Omental fat pad (tissue), 4 donors: Measurements from ENCODE around the gene LZTR1. TPM values are rescaled to one million over a fixed set of nuclear protein-coding genes. Genes with fewer than 3 reads are reported as not detected.

ENCODE experiments used
- ATAC-seq: fragments of 150-250 bp; one replicate; pipeline ENCODE4 v1.9.1; 2016; ENCODE audit warnings: mild to moderate bottlenecking, moderate library complexity; ENCODE audit not compliant: low FRiP score
- DNase-seq: peaks from one replicate; pipeline ENCODE4 v3.0.0-alpha.2; 2019; ENCODE audit warnings: low spot score
- CTCF ChIP-seq, 3 donors: fragments of 450-650 bp; IDR thresholded peaks; one replicate each; pipeline ENCODE4 v1.5.1; 2016 to 2017; ENCODE audit warnings: antibody characterized with exemption in 3 of 3, mild to moderate bottlenecking in 3 of 3, moderate library complexity in 2 of 3
- total RNA-seq, 4 donors: library from RNA; depleted of rRNA; stranded (reverse); fragments of >200 nt; gene quantifications; one replicate each; pipeline ENCODE4 v1.1.0, GENCODE V29; 2016

The LZTR1 gene
- total RNA-seq, 4 donors from 2014 or later, result 45.8 to 66.5 (median 56.9) TPM

- DNase-seq (no peak), ATAC-seq (no peak)
- no peak for TF ChIP-seq CTCF (IDR thresholded peaks at IDR 0.05)
These were observed 1.6 kb upstream of the LZTR1 start for GRCh38 chr22:20980523-20980922.

DNA sequence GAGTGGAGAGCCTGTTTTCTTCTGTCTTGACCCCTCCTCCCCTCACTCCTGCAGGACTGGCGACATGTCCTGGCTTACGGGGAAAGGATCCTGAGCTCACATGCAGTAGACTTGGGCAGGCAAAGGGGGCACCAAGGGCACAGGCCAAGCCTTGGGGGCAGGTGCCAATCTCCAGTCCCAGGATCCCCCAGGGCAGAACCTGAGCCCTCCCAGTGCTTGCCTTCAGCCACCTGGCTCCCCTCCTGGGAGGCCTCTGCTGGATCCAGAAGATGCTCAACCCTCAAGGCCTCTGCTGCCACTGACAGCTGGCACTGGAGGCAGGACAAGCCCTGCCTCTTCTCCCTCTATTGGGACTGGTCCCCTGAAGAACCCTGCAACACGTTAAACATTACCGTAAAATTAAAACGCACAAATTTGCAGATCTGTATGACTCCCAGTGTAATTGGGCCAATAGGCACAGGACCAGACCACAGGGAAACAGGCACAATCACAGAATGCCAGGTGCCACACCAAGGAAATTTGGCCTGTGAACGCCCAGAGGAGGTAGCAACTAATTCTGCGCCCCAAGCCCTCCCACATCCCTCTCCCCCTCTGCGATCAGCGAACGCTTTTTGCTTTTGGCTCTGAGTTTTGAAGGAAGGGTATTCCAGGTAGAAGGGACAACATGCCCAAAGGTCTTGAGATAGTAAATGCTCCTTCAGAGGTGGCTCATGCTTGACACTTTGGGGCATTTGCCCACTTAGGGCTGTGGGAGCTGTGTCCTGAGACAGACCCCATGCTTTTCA lies 967 bp upstream of the LZTR1 start:
- DNase-seq (no peak), ATAC-seq (no peak)
- TF ChIP-seq CTCF (IDR thresholded peaks at IDR 0.05), result no peak

DNA sequence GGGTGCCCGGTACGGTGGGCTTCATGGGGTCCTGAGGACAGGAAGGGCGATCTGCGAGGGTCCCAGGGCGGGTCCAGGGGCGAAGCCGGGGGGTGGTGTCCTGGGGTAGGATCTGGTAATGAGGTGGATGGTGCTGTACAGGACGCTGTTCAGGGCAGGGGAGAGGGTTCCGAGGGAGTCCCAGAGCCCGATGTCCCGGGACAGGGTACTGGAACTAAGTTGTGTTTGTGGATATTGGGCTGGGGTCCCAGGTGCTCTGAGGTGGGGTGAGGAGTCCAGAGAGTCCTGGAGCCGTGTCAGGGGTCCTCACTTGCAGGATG lies 426 bp downstream of the LZTR1 start:
- ATAC-seq, result peak; percentile 3
- DNase-seq, result no peak

DNA sequence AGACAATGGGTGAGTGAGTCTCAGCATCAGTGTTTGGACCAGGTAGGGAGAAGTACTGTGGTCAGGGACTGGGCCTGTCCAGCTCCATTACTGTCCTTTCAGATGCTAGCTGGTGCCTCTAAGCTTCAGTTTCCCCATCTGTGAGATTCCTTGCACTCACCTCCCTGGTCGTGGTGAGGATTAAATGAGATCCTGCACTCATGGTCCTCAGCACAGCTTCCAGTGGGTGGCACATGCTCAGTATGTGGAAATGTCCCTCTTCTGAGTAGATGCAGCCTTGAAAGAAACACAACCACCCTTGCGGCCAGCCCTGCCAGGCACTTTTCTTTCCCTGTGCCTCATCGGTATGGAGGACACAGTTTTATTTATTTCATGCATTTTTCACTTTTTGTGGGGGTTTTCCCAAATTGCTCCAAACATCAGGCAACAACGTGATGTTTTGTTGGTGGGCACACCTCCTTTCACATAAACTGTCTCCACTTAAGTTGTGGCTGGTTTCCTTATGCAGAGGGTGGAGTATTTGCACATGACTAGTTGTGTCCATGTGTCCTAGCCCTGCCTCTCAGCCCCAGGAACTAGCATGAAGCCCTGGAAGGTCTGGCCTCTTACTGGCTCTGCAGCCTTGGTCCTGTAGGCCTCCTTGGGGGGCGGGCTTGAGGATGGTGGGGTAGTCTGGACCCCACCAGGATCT lies 1.1 kb downstream of the LZTR1 start:
- ATAC-seq (no peak), DNase-seq (no peak)
- TF ChIP-seq CTCF (IDR thresholded peaks at IDR 0.05), result no peak

More for the DNA sequence above, 426 bp downstream of the LZTR1 start:
- TF ChIP-seq CTCF (IDR thresholded peaks at IDR 0.05), result no peak

DNA sequence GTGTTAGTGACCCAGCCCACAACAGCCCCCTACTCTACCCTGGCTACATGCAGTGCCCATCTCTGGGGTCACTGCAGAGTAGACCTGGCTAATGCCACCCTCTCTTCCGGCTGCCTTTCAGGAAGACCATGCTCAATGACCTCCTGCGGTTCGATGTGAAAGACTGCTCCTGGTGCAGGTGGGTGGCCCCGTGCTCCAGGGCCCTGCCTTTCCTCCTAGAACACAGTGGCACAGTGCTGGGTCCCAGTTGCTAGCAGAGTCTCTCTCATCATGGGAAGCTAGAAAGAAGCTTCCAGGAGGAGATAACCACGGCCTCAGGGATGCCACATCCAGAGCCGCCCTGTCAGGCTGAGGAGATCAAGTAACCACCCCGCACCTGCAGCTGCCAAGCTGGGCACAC lies 3.6 kb downstream of the LZTR1 start:
- ATAC-seq, result no peak
- no peak for TF ChIP-seq CTCF (IDR thresholded peaks at IDR 0.05)
- no peak for DNase-seq

DNA sequence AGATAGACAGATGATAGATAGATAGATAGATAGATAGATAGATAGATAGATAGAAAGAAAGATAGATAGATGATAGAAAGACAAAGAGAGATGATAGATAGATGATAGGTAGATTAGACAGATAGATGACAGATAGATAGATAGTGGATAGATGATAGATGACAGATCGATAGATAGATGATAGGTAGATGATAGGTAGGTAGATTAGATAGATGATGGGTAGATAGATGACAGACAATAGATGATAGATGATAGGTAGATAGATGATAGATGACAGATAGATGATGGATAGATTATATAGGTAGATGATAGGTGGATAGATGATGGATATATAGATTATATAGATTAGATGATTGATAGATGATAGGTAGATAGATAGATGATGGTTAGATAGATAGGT lies 4.3 kb downstream of the LZTR1 start:
- ATAC-seq (no peak), DNase-seq (no peak)
- no peak for TF ChIP-seq CTCF (IDR thresholded peaks at IDR 0.05)

GRCh38 chr22:20987375-20987774 lies 5.3 kb downstream of the LZTR1 start:
- no peak for TF ChIP-seq CTCF (IDR thresholded peaks at IDR 0.05)
- no peak for DNase-seq
- no peak for ATAC-seq
